HG03280 (cell line): ENCODE measurements around the gene KRT27.

ENCODE experiments used
- ATAC-seq: cut with Tn5 transposase; IDR thresholded peaks from one replicate; pipeline ENCODE4 v1.9.1; 2021; ENCODE audit warnings: mild to moderate bottlenecking, moderate library complexity; ENCODE audit not compliant: unreplicated experiment

Gene KRT27

GRCh38 chr17:40809721-40810421 lies 27.5 kb upstream of the KRT27 start:
- ATAC-seq = no peak

GRCh38 chr17:40806131-40806530 lies 23.8 kb upstream of the KRT27 start:
- no peak for ATAC-seq

- no peak for ATAC-seq
Observed at GRCh38 chr17:40803617-40804082, 21.3 kb upstream of the KRT27 start.

GRCh38 chr17:40801157-40801556 lies 18.8 kb upstream of the KRT27 start:
- ATAC-seq = no peak

- ATAC-seq = no peak
Observed at GRCh38 chr17:40800381-40800780, 18.0 kb upstream of the KRT27 start.

- no peak for ATAC-seq
Observed at GRCh38 chr17:40799859-40800258, 17.5 kb upstream of the KRT27 start, which contains the start of gene KRT28. KRT28 (minus strand) TSS chr17:40799959; CDS start chr17:40799893, 66 bp downstream.

- ATAC-seq = no peak
Observed at GRCh38 chr17:40796846-40797245, 14.5 kb upstream of the KRT27 start.

- no peak for ATAC-seq
Observed at GRCh38 chr17:40795019-40795667, 12.8 kb upstream of the KRT27 start.

- ATAC-seq = no peak
Observed at GRCh38 chr17:40794466-40794865, 12.1 kb upstream of the KRT27 start.

- ATAC-seq = no peak
Observed at GRCh38 chr17:40793832-40794231, 11.5 kb upstream of the KRT27 start.

GRCh38 chr17:40791787-40792436 lies 9.6 kb upstream of the KRT27 start:
- no peak for ATAC-seq

GRCh38 chr17:40791111-40791510 lies 8.8 kb upstream of the KRT27 start:
- ATAC-seq = no peak

GRCh38 chr17:40779181-40779909 lies 3.0 kb downstream of the KRT27 start:
- no peak for ATAC-seq

- no peak for ATAC-seq
Observed at GRCh38 chr17:40778461-40778860, 3.9 kb downstream of the KRT27 start.

GRCh38 chr17:40777971-40778370 lies 4.4 kb downstream of the KRT27 start:
- ATAC-seq = no peak

GRCh38 chr17:40777459-40777858 lies 4.9 kb downstream of the KRT27 start:
- no peak for ATAC-seq

GRCh38 chr17:40775945-40776344 lies 6.4 kb downstream of the KRT27 start:
- no peak for ATAC-seq

- no peak for ATAC-seq
Observed at GRCh38 chr17:40772101-40772500, 10.2 kb downstream of the KRT27 start, which contains the start of gene KRT26. KRT26 (minus strand) TSS chr17:40772201; CDS start chr17:40772113, 88 bp downstream.

GRCh38 chr17:40765657-40766056 lies 16.7 kb downstream of the KRT27 start:
- ATAC-seq = no peak

GRCh38 chr17:40763752-40764151 lies 18.6 kb downstream of the KRT27 start:
- no peak for ATAC-seq
